GM19025 (cell line): ENCODE data around the gene SH3BP4.

ENCODE experiments used
- ATAC-seq: cut with Tn5 transposase; IDR thresholded peaks from one replicate; pipeline ENCODE4 v1.9.1; 2021; ENCODE audit warnings: mild to moderate bottlenecking, low read depth, moderate library complexity; ENCODE audit not compliant: unreplicated experiment

Gene SH3BP4

DNA sequence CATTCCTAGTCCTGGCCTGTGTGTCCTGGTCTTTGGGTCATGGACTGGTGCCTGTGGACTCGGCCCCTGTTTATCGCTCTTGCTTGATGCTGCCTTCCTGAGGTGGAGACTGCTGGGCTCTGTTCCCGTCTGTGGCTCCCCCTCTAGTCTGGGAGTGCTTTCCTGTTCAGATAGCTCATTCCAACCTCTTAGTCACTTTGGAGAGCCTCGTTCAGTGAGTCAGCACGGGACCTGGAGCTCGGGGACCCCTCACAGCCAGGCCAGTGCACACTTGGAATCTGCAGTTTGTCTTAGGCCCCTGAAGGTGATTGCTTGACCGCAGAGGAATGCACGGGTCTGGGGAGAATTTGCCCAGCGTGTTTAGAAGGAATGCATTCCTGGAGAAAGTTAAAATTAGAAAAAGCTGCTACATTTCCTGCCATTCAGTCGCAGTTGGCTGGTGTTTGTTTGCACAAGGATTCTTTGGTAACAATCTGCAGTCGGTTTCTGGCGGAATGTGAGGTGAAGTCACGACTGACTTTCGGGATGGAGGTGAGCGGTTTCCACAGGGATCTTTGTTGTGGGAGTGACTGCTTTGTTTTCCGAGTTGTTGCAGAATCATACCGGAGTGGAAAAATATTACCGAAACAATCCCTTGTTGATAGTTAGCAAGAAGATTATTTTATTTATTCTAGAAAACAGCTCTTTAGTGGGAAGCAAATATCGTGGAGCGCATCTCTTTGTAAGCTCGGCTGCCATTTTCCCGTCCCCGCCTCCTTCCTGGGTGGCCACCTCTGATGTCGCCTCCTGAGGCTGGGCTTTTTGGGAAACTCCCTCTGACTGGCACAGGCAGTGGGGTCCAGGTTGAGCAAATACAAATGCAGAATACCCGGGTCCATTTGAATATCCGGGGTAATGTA, 29.6 kb downstream of the SH3BP4 start:
- ATAC-seq, result no peak

DNA sequence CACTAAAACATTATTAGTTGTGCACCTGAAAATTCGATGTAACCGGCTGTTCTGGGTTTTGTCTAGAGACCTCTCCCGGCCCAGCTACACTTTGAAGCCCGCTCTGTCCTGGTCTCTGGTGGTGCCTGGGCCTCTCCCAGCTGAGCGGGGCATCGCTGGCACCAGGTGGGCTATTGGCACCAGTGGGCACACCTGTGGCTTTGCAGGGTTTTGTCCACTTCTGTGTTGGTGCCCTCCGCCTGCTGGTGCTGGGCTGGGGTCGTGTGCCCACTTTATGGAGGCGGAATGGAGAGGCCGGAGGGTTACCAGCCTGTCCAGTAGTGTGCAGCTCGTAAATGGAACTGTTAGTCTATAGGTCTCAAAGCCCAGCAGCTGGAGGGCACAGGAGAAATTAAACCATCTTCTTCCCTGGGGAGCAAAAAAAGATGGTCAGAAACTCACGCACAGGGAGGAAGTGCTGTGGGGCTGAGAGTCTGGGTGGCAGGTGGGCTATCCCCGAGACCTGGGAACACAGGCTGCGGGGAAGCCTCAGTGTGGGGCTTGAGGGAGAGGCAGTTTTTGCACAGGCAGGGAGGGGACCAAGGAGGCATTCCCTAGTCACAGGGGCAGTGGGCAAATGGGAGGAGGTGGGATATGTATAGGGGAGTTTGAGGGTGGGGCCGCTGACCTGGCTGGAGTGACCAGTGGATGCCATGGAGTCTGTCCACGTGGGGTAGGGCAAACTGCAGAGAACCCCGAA, 30.4 kb downstream of the SH3BP4 start:
- ATAC-seq, result no peak

GRCh38 chr2:234983011-234983726, 31.4 kb downstream of the SH3BP4 start:
- no peak for ATAC-seq

DNA sequence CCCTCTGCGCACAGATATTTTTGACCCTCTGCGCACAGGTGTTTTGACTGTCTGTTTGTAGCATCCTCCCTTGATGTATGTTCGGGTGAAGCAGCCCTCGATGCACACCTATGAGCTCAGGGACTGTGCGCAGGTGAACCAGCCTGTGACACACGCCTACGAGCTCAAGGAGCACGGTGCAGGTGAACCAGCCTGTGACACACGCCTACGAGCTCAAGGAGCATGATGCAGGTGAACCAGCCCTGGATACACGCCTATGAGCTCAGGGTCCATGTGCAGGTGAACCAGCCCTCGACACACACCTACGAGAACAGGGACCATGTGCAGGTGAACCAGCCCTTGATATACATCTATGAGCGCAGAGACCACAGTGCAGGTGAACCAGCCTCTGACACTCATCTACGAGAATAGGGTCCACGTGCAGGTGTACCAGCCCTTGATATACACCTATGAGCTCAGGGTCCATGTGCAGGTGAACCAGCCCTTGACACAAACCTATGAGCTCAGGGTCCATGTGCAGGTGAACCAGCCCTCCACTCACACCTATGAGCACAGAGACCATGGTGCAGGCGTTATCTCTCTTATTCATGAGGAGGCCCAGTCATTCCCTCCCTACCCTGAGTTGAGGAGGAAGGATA, 33.9 kb downstream of the SH3BP4 start:
- no peak for ATAC-seq

DNA sequence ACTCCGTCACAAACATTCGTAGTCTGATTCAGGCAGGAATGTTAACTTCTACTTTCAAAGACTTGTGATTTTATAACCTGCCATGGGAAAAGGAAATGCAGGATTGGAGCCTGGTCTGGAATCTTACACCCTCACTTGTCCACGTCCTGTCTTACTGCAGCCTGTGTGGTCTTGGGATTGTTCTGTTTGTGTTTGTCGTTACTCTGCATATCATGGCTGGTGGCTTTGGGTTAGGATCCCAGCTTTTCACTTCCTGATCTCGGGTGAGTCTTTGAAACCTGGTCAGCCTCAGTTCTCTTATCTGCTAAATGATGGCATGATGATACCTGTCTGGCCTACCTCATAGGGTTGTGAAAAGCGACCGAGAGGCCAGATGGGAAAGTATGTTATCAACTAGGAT, 34.6 kb downstream of the SH3BP4 start:
- no peak for ATAC-seq

DNA sequence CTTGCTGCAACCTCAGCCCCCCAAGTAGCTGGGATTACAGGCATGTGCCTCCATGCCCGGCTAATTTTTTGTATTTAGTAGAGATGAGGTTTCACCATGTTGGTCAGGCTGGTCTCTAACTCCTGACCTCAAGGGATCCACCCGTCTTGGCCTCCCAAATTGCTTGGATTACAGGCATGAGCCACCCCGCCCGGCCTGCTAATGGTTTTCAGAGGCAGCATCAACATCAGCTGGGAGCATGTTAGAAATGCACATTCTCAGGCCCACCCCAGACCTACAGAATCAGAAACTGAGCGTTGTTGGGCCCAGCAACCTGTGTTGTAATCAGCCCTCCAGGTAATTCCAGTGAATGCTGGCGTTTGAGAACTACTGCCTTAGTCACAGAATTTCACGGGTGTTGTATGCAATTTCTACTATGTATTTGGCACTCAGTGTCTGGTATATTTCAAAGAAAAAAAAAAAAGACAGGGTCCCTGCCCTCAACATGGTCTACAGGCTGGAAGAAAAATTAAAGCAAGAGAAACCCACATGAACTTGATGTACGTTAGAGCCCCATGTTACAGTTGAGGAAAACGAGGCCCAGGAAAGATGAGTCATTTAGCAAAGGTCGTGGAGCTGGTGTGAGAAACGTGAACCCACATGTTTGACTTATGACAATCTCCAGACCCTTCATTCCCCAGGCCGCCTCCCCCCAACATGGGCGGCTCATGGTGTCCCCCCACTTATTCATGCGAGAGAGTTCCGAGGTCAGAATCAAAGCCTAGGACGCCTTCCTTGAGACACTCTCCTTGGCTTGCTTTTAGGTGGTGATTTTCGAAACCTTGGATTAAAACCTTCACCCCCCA, 35.3 kb downstream of the SH3BP4 start:
- ATAC-seq, result no peak

DNA sequence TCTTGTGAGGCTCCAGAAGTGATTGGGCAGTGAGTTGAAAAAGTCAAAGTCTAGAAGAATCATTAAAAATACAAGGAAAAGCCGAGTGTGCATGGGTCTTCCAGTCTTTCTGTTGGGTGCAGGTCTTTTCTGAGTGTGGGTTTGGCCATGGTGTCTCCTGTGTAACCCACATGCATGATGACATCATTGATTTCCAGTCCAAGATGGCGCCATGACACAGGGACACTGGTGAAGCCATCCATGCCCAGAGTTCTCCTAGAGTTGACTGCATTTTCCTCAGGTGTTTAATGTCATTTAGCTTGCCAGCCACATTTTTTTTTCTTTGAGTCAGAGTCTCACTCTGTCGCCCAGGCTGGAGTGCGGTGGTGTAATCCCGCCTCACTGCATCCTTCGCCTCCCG, 35.9 kb downstream of the SH3BP4 start:
- ATAC-seq, result no peak

DNA sequence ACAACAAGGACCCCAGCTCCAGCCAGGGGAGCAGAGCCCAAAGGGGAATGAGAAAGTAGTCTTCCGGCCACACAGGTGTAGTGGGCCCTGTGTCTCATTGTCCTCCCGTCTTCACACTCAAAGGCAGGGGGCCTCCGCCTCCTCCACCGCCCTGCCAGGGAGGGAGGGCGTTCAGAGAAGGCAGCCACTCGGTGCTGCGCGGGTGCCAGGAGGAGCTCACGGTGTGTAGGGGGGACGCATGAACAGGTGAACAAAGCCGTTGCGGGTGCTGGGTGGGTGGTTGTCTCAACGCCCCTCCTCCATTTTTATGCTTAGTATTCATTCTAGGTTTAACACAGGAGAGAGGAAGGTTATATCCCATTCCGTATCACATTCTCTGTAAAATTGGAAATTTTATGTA, 36.7 kb downstream of the SH3BP4 start:
- ATAC-seq, result no peak

- no peak for ATAC-seq
Observed at GRCh38 chr2:234989183-234989701, 37.4 kb downstream of the SH3BP4 start.

GRCh38 chr2:234990300-234990699, 38.5 kb downstream of the SH3BP4 start:
- no peak for ATAC-seq

DNA sequence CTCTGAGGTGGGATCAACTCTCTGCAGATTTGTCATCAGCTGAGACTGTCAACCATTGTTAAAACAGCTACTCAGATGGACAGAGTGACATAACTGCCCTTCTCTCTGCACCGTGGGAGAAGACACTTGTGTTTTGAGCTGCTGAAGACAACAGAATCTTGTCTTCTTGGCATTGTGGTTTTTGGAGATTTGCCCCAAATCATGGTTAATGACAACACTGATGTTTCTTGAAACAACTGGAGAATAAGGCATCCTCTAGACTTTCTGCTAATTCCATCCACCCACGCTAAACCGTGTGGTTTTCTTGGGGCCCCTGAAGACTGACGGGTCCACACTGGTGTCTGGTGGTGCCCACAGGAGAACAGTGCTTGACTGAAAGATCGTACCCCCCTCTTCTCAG, 39.5 kb downstream of the SH3BP4 start:
- no peak for ATAC-seq

- ATAC-seq, result no peak
Observed at GRCh38 chr2:234991793-234992192, 40.0 kb downstream of the SH3BP4 start.

GRCh38 chr2:234992196-234992595, 40.4 kb downstream of the SH3BP4 start:
- no peak for ATAC-seq

DNA sequence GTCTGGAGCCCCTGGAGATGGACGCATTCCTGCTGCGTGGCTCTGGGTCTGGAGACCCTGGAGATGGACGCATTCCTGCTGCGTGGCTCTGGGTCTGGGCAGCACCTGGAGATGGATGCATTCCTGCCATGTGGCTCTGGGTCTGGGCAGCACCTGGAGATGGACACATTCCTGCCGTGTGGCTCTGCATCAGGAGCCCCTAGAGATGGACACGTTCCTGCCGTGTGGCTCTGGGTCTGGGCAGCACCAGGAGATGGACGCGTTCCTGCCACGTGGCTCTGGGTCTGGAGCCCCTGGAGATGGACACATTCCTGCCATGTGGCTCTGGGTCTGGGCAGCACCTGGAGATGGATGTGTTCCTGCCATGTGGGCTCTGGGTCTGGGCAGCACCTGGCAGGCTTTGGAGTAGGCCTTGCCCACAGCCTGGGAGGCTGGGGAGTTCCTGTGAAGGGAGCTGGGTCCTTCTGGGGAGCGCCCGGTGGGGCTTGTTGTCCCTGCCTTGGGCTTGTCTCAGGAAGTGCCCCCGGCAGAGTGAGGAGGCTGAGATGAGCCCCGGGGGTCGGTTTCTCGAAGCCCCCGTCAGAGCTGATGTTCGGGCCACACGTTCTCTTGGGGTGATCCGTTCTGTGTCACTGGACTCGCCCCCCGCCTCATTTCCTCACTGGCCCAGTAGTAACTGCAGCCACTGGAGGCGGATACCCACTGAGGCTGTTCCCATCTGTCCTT, 41.0 kb downstream of the SH3BP4 start:
- ATAC-seq, result no peak

GRCh38 chr2:234993541-234993981, 41.7 kb downstream of the SH3BP4 start:
- no peak for ATAC-seq

DNA sequence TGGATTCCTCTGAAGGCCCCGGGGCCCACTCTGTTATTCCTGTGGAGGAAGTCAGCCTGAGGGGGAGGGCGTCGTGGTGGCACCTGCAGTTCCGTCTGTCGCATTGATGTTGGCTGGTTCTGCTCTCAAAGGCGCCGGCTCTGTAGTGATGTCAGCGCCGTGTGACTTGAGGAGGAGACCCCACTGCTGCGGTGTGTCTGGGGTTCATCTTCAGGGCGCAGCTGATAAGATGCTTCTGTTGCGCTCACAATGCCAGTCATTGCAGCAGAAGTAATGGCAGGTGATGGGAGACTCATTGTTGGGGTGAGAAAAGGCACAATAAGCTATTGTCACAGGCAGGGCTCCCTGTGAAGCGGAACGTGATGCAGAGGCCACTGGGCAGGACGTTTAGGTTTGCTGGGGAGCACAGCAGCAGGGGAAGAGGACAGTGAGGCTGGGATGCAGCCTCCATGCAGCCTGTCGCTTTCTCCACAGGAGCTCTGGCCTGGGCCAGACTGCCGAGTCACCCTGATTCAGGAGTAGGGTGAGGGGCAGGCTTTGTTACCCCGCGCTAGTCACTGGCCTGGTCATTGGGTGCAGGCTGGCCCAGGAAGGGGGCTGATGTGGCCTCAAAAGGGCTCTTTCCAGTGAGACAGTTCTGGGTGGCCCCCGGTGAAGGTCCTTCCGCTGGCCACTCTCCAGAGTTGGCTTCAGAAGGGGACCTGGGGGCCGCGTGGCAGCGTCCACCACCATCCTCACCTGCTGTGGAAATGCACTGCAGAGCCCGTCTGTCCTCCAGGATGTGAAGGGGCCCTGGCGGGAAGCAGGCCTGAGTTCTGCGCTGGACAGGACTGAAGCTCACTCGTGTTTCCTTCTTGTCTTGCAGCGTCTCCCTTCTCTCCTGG, 42.9 kb downstream of the SH3BP4 start:
- no peak for ATAC-seq

DNA sequence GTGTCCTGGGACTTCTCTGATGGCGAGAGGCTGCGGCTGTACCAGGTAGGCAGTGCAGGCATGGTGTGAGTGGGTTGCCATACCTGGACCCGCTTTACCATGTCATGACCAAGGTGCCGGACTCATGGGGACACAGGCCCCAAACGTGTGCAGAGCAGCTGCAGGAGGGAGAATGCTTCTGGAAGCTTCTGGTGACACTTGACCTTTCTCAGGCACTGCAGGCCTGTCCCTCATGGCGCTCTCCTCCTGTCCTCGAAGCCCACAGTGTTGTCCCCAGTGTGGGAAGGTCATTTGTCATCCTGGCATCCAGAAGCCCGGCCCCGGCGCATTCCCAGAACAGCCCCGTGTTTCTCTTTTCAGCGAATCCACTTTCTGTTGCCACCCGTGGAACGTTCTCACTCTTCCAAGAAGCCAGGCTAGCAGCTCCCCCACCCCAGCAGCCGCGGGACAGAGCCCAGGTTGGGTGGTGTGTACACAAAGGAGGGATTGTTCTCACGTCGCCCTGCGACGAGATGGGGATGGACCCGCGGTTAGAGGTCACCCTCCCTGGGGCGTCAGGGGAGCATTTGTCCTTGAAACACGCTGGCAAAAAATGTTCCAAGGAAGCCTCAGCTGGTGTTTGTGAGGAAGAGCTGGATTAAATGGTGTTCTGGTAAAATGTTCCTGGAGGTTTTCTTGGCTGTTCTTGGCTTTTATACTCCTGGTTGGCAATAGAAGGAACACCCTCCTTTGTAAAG, 43.7 kb downstream of the SH3BP4 start:
- no peak for ATAC-seq
